HCT116 (cell line): ENCODE data around the gene GPRC5A. TPM values are rescaled to one million over a fixed set of nuclear protein-coding genes. Genes with fewer than 3 reads are reported as not detected.

ENCODE experiments used
- ATAC-seq: fragments of 200-7000 bp; cut with Tn5 transposase; 2 replicates; pipeline ENCODE4 v1.9.1; 2020; ENCODE audit warnings: mild to moderate bottlenecking, moderate library complexity
- BruUV-seq: library from RNA; stranded (reverse); fragments of 400-500 nt; replicated peaks from 2 replicates; lab custom pipeline; 2021; lab: Mats Ljungman, UMichigan
- CTCF ChIA-PET: fragments of 300-600 bp; sonication (Branson Sonifier 250); formaldehyde crosslinking; loops from one replicate; lab custom pipeline; 2021; ENCODE audit warnings: antibody characterized with exemption; lab: Charles Lee
- POLR2A ChIA-PET: fragments of 300-600, 350-600 bp; sonication (Branson Sonifier 250); formaldehyde crosslinking; loops from one replicate; lab custom pipeline; 2021; ENCODE audit warnings: antibody characterized with exemption; lab: Charles Lee
- RAD21 ChIA-PET, 2 experiments: fragments of 300-600 bp; sonication (Branson Sonifier 250); formaldehyde crosslinking; loops; one replicate each; lab custom pipeline; 2023; ENCODE audit warnings: low total read pairs in 2 of 2; ENCODE audit not compliant: uncharacterized antibody in 2 of 2, unreplicated experiment in 2 of 2, low non-redundant PET in 1 of 2; lab: Charles Lee
- DNase-seq: peaks from one replicate; pipeline ENCODE4 v3.0.0-alpha.2; 2010; ENCODE audit warnings: low read depth, low spot score
- H2AFZ ChIP-seq: fragments of 200-600 bp; shearing (Covaris generic), sonication (generic); 2 replicates; pipeline ENCODE4 v1.6.1; 2017; ENCODE audit warnings: low read depth, mixed run types, mixed read lengths, antibody characterized with exemption, low read length; ENCODE audit not compliant: poor library complexity, severe bottlenecking
- H3K27ac ChIP-seq: 2 replicates; pipeline ENCODE4 v1.5.1; 2012; ENCODE audit warnings: low read depth, low read length
- H3K27me3 ChIP-seq: fragments of 200-600 bp; sonication (generic); 2 replicates; pipeline ENCODE4 v1.6.1; 2016; ENCODE audit warnings: mixed run types, low read length, mixed read lengths; ENCODE audit not compliant: insufficient read depth
- H3K36me3 ChIP-seq, 2 experiments: fragments of 200-500 bp in 1 of 2; fragments of 200-600 bp in 1 of 2; sonication (Bioruptor generic) in 1 of 2; sonication (generic) in 1 of 2; 2 replicates each; pipeline versions ENCODE4 v1.5.1 to v1.6.1; 2014 to 2016; ENCODE audit warnings: low read length in 2 of 2, inconsistent platforms in 1 of 2, mixed read lengths in 1 of 2, mixed run types in 1 of 2; ENCODE audit not compliant: insufficient read depth in 2 of 2, control insufficient read depth in 1 of 2
- H3K4me1 ChIP-seq, 2 experiments: fragments of 200-600 bp in 1 of 2; sonication (generic) in 1 of 2; 2 replicates each; pipeline versions ENCODE4 v1.5.1 to v1.6.1; 2012 to 2017; ENCODE audit warnings: low read length in 2 of 2, inconsistent platforms in 1 of 2, mild to moderate bottlenecking in 1 of 2, mixed read lengths in 1 of 2, mixed run types in 1 of 2, moderate library complexity in 1 of 2; ENCODE audit not compliant: insufficient read depth in 2 of 2, control insufficient read depth in 1 of 2
- H3K4me2 ChIP-seq: fragments of 200-600 bp; sonication (generic); 2 replicates; pipeline ENCODE4 v1.6.1; 2017; ENCODE audit warnings: mixed run types, low read length, mixed read lengths
- H3K4me3 ChIP-seq, 2 experiments: fragments of 200-600 bp in 1 of 2; sonication (generic) in 1 of 2; replicated peaks in 1 of 2; 2 replicates each; pipeline ENCODE4 v1.5.1; 2011 to 2016; ENCODE audit warnings: low read length in 2 of 2, control low read depth in 1 of 2, low read depth in 1 of 2, mild to moderate bottlenecking in 1 of 2, mixed read lengths in 1 of 2, mixed run types in 1 of 2
- H3K79me2 ChIP-seq: fragments of 200-600 bp; sonication (generic); 2 replicates; pipeline ENCODE4 v1.6.1; 2017; ENCODE audit warnings: mild to moderate bottlenecking, mixed run types, low read length, moderate library complexity, mixed read lengths; ENCODE audit not compliant: insufficient read depth
- H3K9ac ChIP-seq: fragments of 200-600 bp; sonication (generic); 2 replicates; pipeline ENCODE4 v1.6.1; 2016; ENCODE audit warnings: low read length, mixed read lengths
- H3K9me2 ChIP-seq: fragments of 200-600 bp; sonication (generic), shearing (Covaris generic); 2 replicates; pipeline ENCODE4 v1.6.1; 2017; ENCODE audit warnings: mixed run types, mild to moderate bottlenecking, moderate library complexity; ENCODE audit not compliant: insufficient read depth
- H3K9me3 ChIP-seq, 2 experiments: fragments of 200-500 bp in 1 of 2; fragments of 200-600 bp in 1 of 2; sonication (Bioruptor generic) in 1 of 2; sonication (generic) in 1 of 2; 2 replicates each; pipeline ENCODE4 v1.6.1; 2014 to 2017; ENCODE audit warnings: low read length in 2 of 2, mixed read lengths in 2 of 2, inconsistent platforms in 1 of 2, low read depth in 1 of 2, mild to moderate bottlenecking in 1 of 2, mixed run types in 1 of 2, moderate library complexity in 1 of 2; ENCODE audit not compliant: control insufficient read depth in 1 of 2, insufficient read depth in 1 of 2
- H4K20me1 ChIP-seq: fragments of 200-600 bp; sonication (generic), shearing (Covaris generic); 2 replicates; pipeline ENCODE4 v1.6.1; 2017; ENCODE audit warnings: mixed run types, mild to moderate bottlenecking, moderate library complexity; ENCODE audit not compliant: insufficient read depth
- CBX3 ChIP-seq: IDR thresholded peaks from 2 replicates; pipeline ENCODE4 v1.6.1; 2012; ENCODE audit warnings: low read depth
- CEBPB ChIP-seq: IDR thresholded peaks from 2 replicates; pipeline ENCODE4 v1.6.1; 2012; ENCODE audit warnings: low read depth
- EGR1 ChIP-seq: IDR thresholded peaks from 2 replicates; pipeline ENCODE4 v1.6.1; 2012; ENCODE audit warnings: low read depth
- EZH2 ChIP-seq: fragments of 200-600 bp; sonication (generic); IDR thresholded peaks from 2 replicates; pipeline ENCODE4 v1.6.1; 2017; ENCODE audit warnings: antibody characterized with exemption, mixed run types
- JUND ChIP-seq: IDR thresholded peaks from 2 replicates; pipeline ENCODE4 v1.6.1; 2012
- POLR2A ChIP-seq: IDR thresholded peaks from 2 replicates; pipeline ENCODE4 v1.7.0; 2011; ENCODE audit warnings: borderline replicate concordance; ENCODE audit not compliant: insufficient read depth, insufficient read length; ENCODE audit errors: extremely low read depth
- POLR2AphosphoS5 ChIP-seq: IDR thresholded peaks from 2 replicates; pipeline ENCODE4 v1.6.1; 2011; ENCODE audit warnings: mild to moderate bottlenecking, low read depth, low read length, moderate library complexity
- REST ChIP-seq: IDR thresholded peaks from 2 replicates; pipeline ENCODE4 v1.6.1; 2012; ENCODE audit warnings: low read depth
- SIN3A ChIP-seq: IDR thresholded peaks from 2 replicates; pipeline ENCODE4 v1.6.1; 2012; ENCODE audit warnings: low read depth
- ZNF274 ChIP-seq: fragments of 200-500 bp; sonication (Bioruptor generic); IDR thresholded peaks from 2 replicates; pipeline ENCODE4 v1.6.1; 2014; ENCODE audit warnings: mild to moderate bottlenecking, low read depth, low read length, inconsistent platforms
- intact Hi-C: fragments of 100-400 bp; cut with micrococcal nuclease; formaldehyde crosslinking; loops from 2 replicates; pipeline ENCODE4 v1.10.0; 2022
- total RNA-seq: library from RNA; stranded (reverse); gene quantifications from one replicate; pipeline ENCODE4 v1.2.1, GENCODE V29; 2021; ENCODE audit not compliant: unreplicated experiment

GPRC5A gene
- total RNA-seq, 1 experiment from 2014 or later: 305 TPM

DNA sequence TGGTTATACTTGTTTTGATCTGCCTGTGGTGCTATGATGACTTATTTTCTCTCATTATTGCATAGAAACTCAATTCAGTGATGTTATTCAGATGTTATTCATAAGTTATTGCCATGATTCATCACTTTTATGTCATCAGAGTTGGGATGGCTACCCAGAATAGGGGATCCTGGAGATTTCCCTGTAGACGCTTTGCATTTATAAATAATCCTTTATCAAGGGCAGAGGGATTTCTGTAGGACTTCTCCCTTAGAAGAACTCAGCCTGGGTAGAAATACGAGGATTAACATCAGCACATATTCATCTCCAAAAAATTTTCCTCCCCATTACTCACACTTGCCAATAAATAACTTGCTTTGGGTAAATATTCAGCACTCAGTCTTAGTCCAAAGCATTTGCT, 4.9 kb downstream of the GPRC5A start (continued):
- TF ChIP-seq REST: no peak
- TF ChIP-seq SIN3A: no peak
- TF ChIP-seq POLR2A: no peak
- 0 out of 2 replicates have a peak, but pooled peaks have one; percentile 15 for TF ChIP-seq CEBPB
- TF ChIP-seq ZNF274: no peak
- no peak for TF ChIP-seq EZH2
- TF ChIP-seq CBX3: no peak
- peak; percentile 27; the same call in 1 of the 2 replicates for TF ChIP-seq JUND

- intact Hi-C loops: loop anchor here (10.0 kb wide), 1 partner anchor 173 kb away; no protein-coding TSS in a partner anchor
- peaks cover 0 to 34% of the 10 kb centered on the region in 2 experiments; a peak in 1 of 4 replicates for H3K36me3 ChIP-seq
- no peaks in the 10 kb centered on the region for H3K9me3 ChIP-seq
- TF ChIP-seq CBX3: no peak
- TF ChIP-seq EGR1: no peak
- TF ChIP-seq POLR2AphosphoS5: 0 out of 2 replicates have a peak, but pooled peaks have one; percentile 38
- TF ChIP-seq REST: no peak
- H3K4me3 ChIP-seq: no peak overlapping the region
- H3K27ac ChIP-seq: no peak overlapping the region
- peak overlapping the region; percentile 65 for H3K4me2 ChIP-seq
- BruUV-seq: no TSS peak
- no peaks in the 10 kb centered on the region for H3K9me2 ChIP-seq
- ChIA-PET CTCF (no interaction called here), RAD21 (interaction anchor here (0.7 to 1.7 kb wide), 2 partner anchors 60 to 278 kb away, joined by 3 read pairs; no protein-coding TSS in a partner anchor), POLR2A (interaction anchor here (1.1 to 2.5 kb wide), 4 partner anchors 14 to 84 kb away, joined by 3 to 13 read pairs (median 4); partner anchors contain the start of gene DDX47)
- H4K20me1 ChIP-seq: peaks cover 40% of the 10 kb centered on the region
- DNase-seq: no peak
- H3K79me2 ChIP-seq: peaks cover 99% of the 10 kb centered on the region
- H3K9ac ChIP-seq: peak overlapping the region; percentile 2; the same call in 1 of the 2 replicates
- H2AFZ ChIP-seq: no peak overlapping the region
- no peak for ATAC-seq
- H3K27me3 ChIP-seq: no peaks in the 10 kb centered on the region
- H3K4me1 ChIP-seq: peaks cover 88 to 98% of the 10 kb centered on the region in 2 experiments
Observed at GRCh38 chr12:12897302-12897701, 5.9 kb downstream of the GPRC5A start.
